ENCODE data around the gene NPPB.

DNA sequence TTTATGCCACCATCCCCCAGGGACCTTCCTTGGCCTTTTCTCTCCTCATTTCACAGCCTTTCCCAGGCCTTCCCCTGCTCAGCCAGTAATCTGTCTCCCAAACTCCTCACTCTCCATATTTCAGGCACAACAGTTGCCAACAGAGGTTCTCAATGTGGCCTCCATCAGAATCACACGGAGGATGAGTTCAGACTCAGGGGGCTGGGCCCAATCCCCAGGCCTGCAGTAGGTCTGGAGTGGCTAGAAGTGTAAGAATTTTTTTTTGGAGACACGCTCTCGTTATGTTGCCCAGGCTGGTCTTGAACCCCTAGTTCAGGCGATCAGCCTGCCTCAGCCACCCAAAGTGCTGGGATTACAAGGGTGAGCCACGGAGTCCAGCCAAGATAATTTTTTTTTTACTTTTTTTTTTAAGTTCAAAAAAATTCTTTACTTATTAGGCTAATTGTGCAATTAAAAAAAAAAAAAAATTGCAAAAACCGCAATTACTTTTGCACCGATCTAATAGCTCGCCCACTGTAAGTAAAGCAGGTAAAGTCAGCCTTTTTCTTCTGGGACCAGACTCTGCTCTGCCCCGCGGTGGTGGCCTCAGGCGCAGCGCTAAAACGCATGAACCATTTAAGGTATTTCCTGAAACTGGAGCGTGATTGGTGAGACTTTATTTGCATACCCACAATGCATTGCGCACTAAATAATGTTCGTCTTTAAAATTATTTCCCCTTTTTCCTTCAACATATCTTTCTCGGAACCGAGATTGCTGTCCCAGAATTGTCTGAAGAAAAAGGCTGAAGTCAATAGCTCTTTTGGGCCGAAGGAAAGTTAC lies 48.7 kb upstream of the NPPB start:
- TF ChIP-seq, protein P1, sequence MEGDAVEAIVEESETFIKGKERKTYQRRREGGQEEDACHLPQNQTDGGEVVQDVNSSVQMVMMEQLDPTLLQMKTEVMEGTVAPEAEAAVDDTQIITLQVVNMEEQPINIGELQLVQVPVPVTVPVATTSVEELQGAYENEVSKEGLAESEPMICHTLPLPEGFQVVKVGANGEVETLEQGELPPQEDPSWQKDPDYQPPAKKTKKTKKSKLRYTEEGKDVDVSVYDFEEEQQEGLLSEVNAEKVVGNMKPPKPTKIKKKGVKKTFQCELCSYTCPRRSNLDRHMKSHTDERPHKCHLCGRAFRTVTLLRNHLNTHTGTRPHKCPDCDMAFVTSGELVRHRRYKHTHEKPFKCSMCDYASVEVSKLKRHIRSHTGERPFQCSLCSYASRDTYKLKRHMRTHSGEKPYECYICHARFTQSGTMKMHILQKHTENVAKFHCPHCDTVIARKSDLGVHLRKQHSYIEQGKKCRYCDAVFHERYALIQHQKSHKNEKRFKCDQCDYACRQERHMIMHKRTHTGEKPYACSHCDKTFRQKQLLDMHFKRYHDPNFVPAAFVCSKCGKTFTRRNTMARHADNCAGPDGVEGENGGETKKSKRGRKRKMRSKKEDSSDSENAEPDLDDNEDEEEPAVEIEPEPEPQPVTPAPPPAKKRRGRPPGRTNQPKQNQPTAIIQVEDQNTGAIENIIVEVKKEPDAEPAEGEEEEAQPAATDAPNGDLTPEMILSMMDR (IDR thresholded peaks at IDR 0.05), result peak; percentile 21 to 95 (median 78)
- TF ChIP-seq POLR2A (IDR thresholded peaks at IDR 0.05) (no peak), POLR2AphosphoS5 (IDR thresholded peaks at IDR 0.05) (peak; percentile 98)

Data from prostate gland (tissue), 2 donors.